GM21576 (cell line): ENCODE data around the gene DENND4C.
"Not testable (repeated sequence)": the region's sequence is repeated elsewhere in the genome, so short reads cannot be mapped to it uniquely, and the experiment has no call there.

Source experiments
- ATAC-seq: cut with Tn5 transposase; IDR thresholded peaks from one replicate; pipeline ENCODE4 v1.9.1; 2021; ENCODE audit warnings: mild to moderate bottlenecking, moderate library complexity; ENCODE audit not compliant: unreplicated experiment

Gene DENND4C

DNA sequence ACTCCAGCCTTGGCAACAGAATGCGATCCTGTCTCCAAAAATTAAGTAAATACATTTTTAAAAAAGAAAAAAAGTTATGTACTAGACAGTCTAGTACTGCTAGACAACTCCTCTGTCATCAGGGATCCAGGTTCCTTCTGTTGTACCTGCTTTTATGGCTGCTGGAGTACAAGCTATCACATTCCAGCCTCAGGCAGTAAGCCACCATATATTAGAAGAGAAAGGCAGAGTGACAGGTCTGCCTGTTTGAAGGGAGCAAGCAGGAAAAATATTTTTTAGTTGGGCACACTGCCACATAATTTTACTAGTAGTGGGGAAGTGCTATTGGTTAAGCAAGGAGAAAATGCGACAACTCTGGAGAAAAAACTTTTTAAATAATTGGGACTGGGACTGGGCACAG, 138.6 kb downstream of the DENND4C start:
- no peak for ATAC-seq

- ATAC-seq: no peak
These were observed 141.4 kb downstream of the DENND4C start for GRCh38 chr9:19371942-19372341.

- no peak for ATAC-seq
These were observed 142.1 kb downstream of the DENND4C start for GRCh38 chr9:19372567-19372966.

DNA sequence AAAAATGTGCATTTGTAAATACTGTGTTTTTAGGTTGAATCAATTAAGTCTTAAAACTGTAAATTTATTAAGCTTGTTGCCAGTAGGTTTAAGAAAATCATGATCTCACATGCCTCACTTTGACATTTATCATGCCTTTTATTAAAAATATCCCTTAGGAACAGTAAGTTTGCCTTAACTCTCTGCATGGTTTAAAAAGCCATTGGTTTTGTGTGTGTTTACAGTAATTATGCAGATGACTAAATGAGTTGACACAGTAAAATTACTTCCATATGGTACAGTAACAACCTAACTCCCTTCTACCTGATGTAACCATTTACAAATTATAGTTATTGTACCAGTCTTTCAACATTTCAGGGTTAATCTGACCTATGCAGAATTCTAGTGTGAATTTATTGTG, 143.0 kb downstream of the DENND4C start:
- no peak for ATAC-seq

- ATAC-seq: no peak
These were observed 145.0 kb downstream of the DENND4C start for GRCh38 chr9:19375538-19375937.

- ATAC-seq: no peak
These were observed 146.4 kb downstream of the DENND4C start for GRCh38 chr9:19376931-19377330.

- no peak for ATAC-seq
These were observed 147.7 kb downstream of the DENND4C start for GRCh38 chr9:19378164-19378563.

GRCh38 chr9:19378647-19379046, 148.2 kb downstream of the DENND4C start:
- no peak for ATAC-seq

- no peak for ATAC-seq
These were observed 148.8 kb downstream of the DENND4C start for GRCh38 chr9:19379283-19379682.

DNA sequence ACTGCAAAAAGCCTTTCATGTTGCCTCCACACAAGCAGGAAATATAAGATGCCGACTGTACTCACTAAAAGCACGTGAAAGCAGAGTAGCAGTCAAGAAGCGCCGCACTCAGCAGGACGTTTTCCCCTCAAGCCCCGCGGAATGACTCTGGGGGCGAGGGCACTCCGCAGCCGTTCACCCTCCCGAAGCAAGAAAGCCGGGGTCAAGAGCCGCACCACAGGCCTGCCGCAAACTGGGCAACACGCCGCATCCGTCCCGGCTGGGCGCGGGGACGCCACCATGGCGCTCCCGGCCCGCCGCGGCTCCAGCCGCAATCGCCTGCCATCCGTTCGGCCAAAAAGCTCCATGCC, 149.2 kb downstream of the DENND4C start:
- peak; percentile 24 for ATAC-seq

DNA sequence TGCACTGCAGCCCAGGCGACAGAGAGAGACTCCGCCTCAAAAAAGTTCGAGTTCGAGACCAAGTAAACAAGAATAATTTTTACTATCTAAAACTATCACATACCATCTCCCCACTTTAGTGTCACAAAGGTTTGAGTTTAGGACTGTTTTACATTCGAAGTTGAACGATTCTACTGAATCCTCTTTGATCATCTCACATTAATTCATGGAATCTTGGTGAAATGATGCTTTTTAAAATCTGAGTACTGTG, 150.3 kb downstream of the DENND4C start:
- ATAC-seq: no peak

DNA sequence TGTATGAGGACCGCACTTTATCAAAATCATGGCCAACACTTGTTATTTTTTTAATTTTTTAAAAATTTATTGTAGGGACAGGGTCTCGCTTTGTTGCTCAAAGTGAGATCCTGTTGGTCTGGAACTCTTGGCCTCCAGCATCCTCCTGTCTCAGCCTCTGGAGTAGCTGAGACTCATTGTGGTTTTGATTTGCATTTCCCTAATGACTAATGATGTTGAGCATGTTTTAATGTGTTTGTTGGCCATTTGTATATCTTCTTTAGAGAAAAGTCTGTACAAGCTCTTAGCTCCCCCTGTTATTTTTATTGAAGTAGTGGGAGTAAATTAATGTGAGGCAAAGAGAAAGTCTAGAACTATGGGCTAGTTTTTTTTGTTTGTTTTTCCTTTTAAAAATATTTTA, 151.2 kb downstream of the DENND4C start:
- no peak for ATAC-seq

- ATAC-seq: not testable (repeated sequence)
These were observed 154.7 kb downstream of the DENND4C start for GRCh38 chr9:19385212-19385611.

DNA sequence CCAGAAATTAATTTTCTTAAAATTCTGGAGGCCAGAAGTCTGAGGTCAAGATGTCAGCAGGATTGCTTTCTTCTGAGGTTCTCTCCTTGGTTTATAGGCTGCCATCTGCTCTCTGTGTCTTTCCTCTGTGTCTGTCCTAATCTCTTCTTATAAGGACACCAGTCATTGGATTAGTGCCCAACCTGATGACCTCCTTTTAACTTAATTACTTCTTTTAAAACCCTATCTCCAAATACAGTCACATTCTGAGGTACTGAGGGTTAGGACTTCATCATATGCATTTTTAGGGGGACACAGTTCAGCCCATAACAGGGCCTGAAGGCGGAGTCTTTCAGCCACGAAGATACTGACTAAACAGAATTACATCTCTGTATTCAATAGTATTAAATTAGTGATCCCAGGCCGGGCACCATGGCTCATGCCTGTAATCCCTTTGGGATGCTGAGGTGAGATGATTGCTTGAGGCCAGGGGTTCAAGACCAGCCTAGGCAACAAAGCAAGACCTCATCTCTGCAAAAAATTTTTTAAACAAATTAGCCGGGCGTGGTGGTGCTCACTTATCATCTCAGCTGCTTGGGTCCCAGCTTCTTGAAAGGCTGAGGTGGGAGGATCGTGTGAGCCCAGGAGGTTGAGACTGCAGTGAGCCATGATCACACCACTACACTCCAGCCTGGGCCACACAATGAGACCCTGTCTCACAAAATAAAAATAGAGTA, 155.5 kb downstream of the DENND4C start:
- ATAC-seq: no peak

DNA sequence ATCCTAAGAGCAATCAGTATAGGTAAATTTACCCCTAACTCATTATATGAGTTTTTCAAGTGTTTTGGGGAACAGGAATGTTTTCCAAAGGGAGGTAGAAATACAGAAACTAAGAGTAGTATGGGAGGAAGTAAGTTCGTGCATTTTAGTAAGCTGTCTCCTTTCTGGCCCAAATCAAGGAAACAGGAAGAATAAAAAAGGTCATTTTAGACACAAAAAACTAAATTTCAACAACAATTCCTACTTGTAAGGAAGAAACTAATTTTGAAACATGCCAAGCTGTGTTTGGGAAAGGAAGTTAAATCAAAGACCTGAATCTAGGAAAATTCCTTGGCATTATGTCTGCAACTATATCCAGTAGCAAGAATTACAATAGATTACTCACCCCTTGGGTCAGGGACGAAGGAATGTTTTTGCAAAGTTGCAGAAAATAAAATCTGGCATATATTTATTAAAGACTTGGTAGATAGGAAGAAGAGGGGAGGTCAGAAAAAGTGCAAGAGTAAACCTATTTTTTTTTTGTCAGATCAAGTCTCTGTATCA, 156.1 kb downstream of the DENND4C start:
- no peak for ATAC-seq

GRCh38 chr9:19387317-19387716, 156.8 kb downstream of the DENND4C start:
- no peak for ATAC-seq

- ATAC-seq: not testable (repeated sequence)
These were observed 159.0 kb downstream of the DENND4C start for GRCh38 chr9:19389539-19389938.

- no peak for ATAC-seq
These were observed 167.4 kb downstream of the DENND4C start for GRCh38 chr9:19397845-19398244.

DNA sequence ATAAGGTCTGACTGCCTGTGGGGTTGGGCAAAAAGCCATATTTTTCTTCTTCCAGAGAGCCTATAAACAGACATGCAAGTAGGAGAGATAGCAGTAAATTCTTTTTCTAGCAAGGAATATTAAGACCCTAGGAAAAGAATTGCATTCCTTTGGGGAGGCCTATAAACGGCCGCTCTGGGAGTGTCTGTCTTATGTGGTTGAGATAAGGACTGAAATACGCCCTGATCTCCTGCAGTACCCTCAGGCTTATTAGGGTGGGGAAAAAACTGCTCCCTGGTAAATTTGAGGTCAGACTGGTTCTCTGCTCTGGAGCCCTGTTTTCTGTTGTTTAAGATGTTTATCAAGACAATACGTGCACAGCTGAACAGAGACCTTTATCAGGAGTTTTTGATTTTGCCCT, 172.7 kb downstream of the DENND4C start:
- not testable (repeated sequence) for ATAC-seq

- ATAC-seq: no peak
These were observed 174.0 kb downstream of the DENND4C start for GRCh38 chr9:19404283-19405075.

DNA sequence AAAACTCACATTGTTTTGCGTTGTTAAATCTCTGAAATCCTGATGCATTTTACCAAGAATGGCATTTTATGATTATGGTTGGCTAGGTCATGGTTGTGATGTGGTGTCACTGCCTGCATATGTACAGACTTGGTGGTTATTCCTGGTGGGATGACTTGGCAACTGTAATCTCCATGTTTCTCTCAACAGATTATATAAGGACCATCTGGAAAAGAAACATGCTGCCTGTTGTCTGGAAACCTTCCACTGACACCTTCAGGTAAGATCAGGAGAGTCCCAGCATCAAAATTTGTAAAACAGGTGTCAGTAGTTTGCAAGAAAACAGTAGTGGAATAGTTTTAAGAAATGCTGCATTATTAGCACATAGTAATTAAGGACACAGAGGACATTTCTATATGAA, 175.3 kb downstream of the DENND4C start:
- ATAC-seq: no peak

GRCh38 chr9:19408316-19408692, 177.8 kb downstream of the DENND4C start:
- peak; percentile 7 for ATAC-seq
